OCI-LY1 (cell line): ENCODE measurements around the gene NRROS.

Source experiments
- CTCF ChIP-seq: fragments of 200-600 bp; sonication (generic), shearing (Covaris generic); IDR thresholded peaks from 2 replicates; pipeline ENCODE4 v1.5.1; 2017; ENCODE audit warnings: mild to moderate bottlenecking, antibody characterized with exemption, low read length, moderate library complexity, mixed read lengths
- EZH2 ChIP-seq: fragments of 200-600 bp; sonication (generic), shearing (Covaris generic); IDR thresholded peaks from 2 replicates; pipeline ENCODE4 v1.8.0; 2017; ENCODE audit warnings: borderline replicate concordance, mixed run types, mild to moderate bottlenecking, antibody characterized with exemption, low read length, moderate library complexity, mixed read lengths

GRCh38 chr3:196620684-196621083, 18.8 kb upstream of the NRROS start:
- TF ChIP-seq CTCF (no peak), EZH2 (no peak)
